Measurements from ENCODE around the gene MAP3K5.

DNA sequence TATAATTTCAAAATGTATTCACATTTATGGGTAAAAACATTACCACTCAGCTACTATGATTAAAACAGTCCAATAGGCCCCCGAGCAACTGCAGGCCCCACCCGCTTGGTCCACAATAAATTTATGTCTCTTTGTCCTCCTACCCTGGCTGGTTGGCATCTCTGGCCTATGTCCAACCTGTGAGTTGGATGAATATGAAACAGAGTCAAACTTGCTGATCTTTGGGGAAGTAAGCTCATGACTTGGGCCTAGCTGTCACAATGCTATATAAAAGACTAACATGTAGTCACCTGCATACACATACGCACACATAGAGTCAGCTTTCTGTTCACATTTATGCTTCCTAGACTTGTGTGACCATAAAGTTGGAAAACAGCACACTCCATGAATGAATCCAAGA is 262.6 kb downstream of the MAP3K5 start:
- TF ChIP-seq, protein P1, sequence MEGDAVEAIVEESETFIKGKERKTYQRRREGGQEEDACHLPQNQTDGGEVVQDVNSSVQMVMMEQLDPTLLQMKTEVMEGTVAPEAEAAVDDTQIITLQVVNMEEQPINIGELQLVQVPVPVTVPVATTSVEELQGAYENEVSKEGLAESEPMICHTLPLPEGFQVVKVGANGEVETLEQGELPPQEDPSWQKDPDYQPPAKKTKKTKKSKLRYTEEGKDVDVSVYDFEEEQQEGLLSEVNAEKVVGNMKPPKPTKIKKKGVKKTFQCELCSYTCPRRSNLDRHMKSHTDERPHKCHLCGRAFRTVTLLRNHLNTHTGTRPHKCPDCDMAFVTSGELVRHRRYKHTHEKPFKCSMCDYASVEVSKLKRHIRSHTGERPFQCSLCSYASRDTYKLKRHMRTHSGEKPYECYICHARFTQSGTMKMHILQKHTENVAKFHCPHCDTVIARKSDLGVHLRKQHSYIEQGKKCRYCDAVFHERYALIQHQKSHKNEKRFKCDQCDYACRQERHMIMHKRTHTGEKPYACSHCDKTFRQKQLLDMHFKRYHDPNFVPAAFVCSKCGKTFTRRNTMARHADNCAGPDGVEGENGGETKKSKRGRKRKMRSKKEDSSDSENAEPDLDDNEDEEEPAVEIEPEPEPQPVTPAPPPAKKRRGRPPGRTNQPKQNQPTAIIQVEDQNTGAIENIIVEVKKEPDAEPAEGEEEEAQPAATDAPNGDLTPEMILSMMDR (IDR thresholded peaks at IDR 0.05) = no peak
- no peak for TF ChIP-seq POLR2A (IDR thresholded peaks at IDR 0.05)
- TF ChIP-seq EP300 (IDR thresholded peaks at IDR 0.05) = no peak
- no peak for TF ChIP-seq POLR2AphosphoS5 (IDR thresholded peaks at IDR 0.05)
